ENCODE measurements around the gene ZDBF2.

DNA sequence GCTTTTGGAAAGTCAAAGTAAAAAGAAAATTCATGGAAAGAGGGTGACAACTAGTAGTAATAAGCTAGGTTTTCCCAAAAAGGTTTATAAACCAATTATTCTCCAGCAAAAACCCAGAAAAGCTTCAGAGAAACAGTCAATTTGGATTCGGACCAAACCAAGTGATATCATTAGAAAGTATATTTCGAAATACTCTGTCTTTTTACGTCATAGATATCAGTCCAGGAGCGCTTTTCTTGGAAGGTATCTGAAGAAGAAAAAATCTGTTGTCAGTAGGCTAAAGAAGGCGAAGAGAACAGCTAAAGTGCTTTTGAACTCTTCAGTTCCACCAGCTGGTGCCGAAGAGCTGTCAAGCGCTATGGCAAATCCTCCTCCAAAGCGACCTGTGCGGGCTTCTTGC lies 36.6 kb downstream of the ZDBF2 start:
- TF ChIP-seq, protein P1, sequence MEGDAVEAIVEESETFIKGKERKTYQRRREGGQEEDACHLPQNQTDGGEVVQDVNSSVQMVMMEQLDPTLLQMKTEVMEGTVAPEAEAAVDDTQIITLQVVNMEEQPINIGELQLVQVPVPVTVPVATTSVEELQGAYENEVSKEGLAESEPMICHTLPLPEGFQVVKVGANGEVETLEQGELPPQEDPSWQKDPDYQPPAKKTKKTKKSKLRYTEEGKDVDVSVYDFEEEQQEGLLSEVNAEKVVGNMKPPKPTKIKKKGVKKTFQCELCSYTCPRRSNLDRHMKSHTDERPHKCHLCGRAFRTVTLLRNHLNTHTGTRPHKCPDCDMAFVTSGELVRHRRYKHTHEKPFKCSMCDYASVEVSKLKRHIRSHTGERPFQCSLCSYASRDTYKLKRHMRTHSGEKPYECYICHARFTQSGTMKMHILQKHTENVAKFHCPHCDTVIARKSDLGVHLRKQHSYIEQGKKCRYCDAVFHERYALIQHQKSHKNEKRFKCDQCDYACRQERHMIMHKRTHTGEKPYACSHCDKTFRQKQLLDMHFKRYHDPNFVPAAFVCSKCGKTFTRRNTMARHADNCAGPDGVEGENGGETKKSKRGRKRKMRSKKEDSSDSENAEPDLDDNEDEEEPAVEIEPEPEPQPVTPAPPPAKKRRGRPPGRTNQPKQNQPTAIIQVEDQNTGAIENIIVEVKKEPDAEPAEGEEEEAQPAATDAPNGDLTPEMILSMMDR (conservative IDR thresholded peaks at IDR 0.05; ENCODE audit: low read depth, low read length) = no peak
- no peak for TF ChIP-seq EZH2 (IDR thresholded peaks at IDR 0.05; ENCODE audit: borderline replicate concordance, low read depth, low read length, poor library complexity, severe bottlenecking)

Measured in A673 (cell line).